ENCODE results near the gene EID2.

DNA sequence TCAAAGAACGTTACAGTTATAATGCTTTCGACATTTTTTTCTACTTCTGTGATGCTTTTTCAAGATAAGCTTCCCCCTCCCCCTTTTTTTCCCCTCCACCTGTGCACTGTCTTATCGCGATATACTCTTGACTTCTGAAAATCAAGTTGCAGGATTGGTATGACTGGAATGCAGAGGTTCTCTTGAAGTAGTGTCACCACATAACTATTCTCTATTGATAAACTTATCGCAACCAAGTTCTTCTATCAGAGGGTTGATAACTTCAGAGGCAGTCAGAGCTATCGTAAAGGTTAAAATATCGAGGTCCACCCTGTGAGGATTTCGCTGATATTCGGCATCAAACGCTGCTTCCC is 820 bp downstream of the EID2 start:
- TF ChIP-seq, protein P1, sequence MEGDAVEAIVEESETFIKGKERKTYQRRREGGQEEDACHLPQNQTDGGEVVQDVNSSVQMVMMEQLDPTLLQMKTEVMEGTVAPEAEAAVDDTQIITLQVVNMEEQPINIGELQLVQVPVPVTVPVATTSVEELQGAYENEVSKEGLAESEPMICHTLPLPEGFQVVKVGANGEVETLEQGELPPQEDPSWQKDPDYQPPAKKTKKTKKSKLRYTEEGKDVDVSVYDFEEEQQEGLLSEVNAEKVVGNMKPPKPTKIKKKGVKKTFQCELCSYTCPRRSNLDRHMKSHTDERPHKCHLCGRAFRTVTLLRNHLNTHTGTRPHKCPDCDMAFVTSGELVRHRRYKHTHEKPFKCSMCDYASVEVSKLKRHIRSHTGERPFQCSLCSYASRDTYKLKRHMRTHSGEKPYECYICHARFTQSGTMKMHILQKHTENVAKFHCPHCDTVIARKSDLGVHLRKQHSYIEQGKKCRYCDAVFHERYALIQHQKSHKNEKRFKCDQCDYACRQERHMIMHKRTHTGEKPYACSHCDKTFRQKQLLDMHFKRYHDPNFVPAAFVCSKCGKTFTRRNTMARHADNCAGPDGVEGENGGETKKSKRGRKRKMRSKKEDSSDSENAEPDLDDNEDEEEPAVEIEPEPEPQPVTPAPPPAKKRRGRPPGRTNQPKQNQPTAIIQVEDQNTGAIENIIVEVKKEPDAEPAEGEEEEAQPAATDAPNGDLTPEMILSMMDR (IDR thresholded peaks at IDR 0.05): no peak
- TF ChIP-seq POLR2A (IDR thresholded peaks at IDR 0.05) (no peak), EP300 (IDR thresholded peaks at IDR 0.05) (no peak)

All from tibial nerve (tissue), 4 donors.